H1 (cell line): ENCODE results near the gene POLR3A. TPM values are rescaled to one million over a fixed set of nuclear protein-coding genes. Genes with fewer than 3 reads are reported as not detected.

Experiments
- GABPA ChIP-seq: IDR thresholded peaks from 2 replicates; pipeline ENCODE4 v1.6.1; 2011; ENCODE audit warnings: mild to moderate bottlenecking, low read length, moderate library complexity, borderline replicate concordance; ENCODE audit not compliant: insufficient read depth
- polyA plus RNA-seq, 7 experiments: library from polyadenylated mRNA; depleted of rRNA in 3 of 7; stranded (reverse) in 5 of 7; unstranded in 2 of 7; fragments of >200 nt in 5 of 7; fragments of 200-250 nt in 2 of 7; gene quantifications; 1 replicate in 5 of 7; 2 replicates in 1 of 7; 4 replicates in 1 of 7; pipeline versions ENCODE4 v1.2.1 to v1.2.3, GENCODE V29; 2011 to 2013; ENCODE audit warnings: missing spikeins in 2 of 7, mixed read lengths in 2 of 7
- total RNA-seq: library from RNA; stranded (reverse); fragmentation: NEBNext Ultra II Directional; extraction: Animal tissue kit (Norgen Biotek cat#: 25700); gene quantifications from 2 replicates; pipeline ENCODE4 v1.2.1, GENCODE V29; 2021

Gene POLR3A
- total and polyA plus RNA-seq, 2 of the 8 experiments (the other 6 are each of a cell fraction or from before 2014, with no cell fraction given) = 11.3 to 38.6 TPM

- TF ChIP-seq GABPA = no peak
- TF ChIP-seq, all 59 proteins: peak for 0
These were observed 45.7 kb downstream of the POLR3A start (continued) for GRCh38 chr10:77983384-77984341.
